ENCODE results near the gene TSEN2.

DNA sequence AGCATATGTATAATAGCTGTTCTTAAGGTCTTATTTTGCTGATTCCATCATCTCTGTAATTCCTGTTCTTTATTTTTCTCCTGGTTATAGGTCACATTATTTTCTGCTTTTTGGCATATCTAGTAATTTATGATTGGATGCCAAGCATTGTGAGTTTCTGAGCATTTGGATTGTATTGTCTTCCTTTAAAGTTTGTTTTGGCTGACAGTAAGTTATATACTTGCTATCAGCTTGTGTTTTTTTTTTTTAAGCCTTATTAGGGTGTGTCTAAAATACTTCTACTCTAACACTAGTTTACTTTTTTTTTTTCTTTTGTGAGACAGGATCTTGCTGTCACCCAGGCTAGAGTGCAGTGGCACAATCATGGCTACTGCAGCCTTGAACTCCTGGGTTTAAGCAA is 82.7 kb downstream of the TSEN2 start:
- no peak for TF ChIP-seq ZBTB7A (IDR thresholded peaks at IDR 0.05; ENCODE audit: low read depth)
- TF ChIP-seq CEBPB (IDR thresholded peaks at IDR 0.05): no peak
- no peak for TF ChIP-seq TCF12 (IDR thresholded peaks at IDR 0.05; ENCODE audit: low read depth)
- TF ChIP-seq TAF1 (IDR thresholded peaks at IDR 0.05; ENCODE audit: low read depth): no peak
- no peak for TF ChIP-seq EGR1 (IDR thresholded peaks at IDR 0.05)
- TF ChIP-seq, protein P1, sequence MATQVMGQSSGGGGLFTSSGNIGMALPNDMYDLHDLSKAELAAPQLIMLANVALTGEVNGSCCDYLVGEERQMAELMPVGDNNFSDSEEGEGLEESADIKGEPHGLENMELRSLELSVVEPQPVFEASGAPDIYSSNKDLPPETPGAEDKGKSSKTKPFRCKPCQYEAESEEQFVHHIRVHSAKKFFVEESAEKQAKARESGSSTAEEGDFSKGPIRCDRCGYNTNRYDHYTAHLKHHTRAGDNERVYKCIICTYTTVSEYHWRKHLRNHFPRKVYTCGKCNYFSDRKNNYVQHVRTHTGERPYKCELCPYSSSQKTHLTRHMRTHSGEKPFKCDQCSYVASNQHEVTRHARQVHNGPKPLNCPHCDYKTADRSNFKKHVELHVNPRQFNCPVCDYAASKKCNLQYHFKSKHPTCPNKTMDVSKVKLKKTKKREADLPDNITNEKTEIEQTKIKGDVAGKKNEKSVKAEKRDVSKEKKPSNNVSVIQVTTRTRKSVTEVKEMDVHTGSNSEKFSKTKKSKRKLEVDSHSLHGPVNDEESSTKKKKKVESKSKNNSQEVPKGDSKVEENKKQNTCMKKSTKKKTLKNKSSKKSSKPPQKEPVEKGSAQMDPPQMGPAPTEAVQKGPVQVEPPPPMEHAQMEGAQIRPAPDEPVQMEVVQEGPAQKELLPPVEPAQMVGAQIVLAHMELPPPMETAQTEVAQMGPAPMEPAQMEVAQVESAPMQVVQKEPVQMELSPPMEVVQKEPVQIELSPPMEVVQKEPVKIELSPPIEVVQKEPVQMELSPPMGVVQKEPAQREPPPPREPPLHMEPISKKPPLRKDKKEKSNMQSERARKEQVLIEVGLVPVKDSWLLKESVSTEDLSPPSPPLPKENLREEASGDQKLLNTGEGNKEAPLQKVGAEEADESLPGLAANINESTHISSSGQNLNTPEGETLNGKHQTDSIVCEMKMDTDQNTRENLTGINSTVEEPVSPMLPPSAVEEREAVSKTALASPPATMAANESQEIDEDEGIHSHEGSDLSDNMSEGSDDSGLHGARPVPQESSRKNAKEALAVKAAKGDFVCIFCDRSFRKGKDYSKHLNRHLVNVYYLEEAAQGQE (IDR thresholded peaks at IDR 0.05; ENCODE audit: low read depth): no peak

All from Ishikawa (cell line).